Activated CD8-positive, alpha-beta memory T cell treated with anti-CD3 and anti-CD28 coated beads, Interleukin-2, amount 50 U/mL, for 4 hours (primary cell): ENCODE data around the gene CPN2.

Experiments
- DNase-seq: peaks from one replicate; pipeline ENCODE4 v3.0.0-alpha.2; 2020

Gene CPN2

GRCh38 chr3:194326192-194326967 lies 24.7 kb downstream of the CPN2 start:
- DNase-seq = no peak

DNA sequence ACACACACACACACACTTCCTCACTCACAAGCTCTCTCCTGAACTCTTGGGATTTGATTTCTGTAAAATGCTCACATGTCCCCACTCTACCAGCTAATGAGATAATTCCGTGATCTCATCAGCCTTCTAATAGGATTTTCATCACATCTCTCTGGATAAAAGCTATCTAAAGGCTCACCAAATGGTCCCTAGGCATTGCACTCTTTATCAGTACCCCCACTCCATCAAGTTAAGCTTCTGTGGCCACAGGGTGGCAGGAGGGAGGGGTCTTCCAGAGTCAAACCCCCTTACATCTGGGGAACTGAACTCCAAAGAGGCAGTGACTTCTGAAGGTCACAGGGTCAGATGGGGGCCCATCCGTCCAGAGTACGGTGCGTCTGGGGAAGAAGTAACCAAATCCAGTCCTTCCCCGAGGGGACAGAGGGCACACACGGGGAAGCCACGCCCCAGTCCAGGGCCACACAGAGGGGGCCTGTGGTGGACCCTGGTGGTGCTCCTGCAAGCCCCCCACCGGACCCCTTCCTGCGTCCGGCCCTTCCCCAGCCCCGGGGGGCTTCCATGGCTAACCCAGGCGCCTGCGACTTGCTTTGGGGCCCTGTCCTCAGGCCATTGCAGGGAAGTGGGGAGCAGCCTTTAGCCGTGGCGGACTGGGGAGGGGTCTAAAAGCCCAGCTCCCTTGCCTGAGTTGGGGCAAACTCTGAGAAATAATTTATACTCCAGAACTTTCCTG lies 25.5 kb downstream of the CPN2 start:
- no peak for DNase-seq

- no peak for DNase-seq
Measured at GRCh38 chr3:194324823-194325327, 26.3 kb downstream of the CPN2 start.

DNA sequence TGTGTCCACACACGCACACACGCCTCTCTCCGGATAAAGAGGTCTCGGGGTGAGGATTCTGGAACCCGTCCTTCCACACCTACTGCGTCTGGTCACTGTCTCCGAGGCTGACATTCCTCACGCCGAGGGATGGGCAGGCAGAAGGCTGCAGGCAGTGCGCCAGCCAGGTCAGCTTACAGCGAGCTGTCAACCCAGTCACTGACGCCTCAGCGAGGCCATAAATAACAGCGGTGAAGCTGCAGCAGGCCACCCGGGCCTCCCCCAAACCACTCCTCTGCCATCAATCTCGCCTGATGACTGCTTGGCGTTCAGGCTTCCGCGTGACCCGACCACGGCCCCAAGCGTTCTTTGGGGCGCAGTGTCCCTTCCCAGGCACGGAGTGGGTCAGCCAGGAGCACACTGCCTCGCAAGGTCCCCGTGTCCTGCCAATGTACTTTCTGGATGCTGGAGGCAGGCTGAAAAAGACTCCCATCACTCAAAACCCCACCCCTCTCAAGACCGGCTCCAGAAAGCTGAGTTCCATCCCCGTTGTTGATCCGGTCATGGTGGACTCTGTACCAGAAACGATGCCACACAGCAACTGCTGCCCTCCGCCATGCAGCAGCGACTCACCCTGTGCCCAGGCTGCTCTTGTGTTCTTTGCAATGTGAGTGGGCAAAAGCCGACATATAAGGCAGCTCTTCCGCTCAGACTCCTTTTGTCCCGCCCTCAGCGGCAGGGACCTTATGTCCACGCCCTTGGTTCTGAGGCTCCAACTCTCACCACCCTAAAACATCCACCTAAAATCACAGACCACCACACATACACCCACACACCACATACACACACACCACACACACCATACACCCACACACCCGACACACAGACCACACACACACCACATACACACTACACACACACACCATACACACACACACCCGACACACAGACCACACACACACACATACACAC lies 27.1 kb downstream of the CPN2 start:
- peak; percentile 26 for DNase-seq

DNA sequence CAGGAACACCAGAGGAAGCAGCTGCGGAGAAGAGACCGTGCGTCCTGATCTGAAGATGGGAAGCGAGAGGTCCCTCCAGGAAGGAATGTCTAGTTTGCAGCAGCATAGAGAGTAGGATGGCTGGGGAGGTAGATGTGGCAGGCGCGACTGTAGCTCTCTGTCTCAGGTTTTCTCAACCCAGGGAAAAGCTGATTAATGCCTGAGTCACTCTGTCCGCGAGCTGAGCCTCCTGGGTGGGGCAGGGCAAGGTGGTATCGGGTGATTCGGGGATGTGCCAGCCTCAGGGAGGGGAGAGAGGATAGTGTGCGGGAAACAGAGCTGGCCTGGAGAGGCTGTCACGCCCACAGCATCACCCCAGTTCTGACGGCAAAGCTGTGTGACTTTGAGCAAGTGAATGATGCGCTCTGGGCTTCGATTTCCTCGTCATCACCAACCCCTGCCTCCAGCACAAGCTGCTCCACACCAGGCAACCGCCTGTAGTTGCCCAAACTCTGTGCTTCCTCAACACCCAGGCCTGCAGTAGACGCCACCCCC lies 28.4 kb downstream of the CPN2 start:
- no peak for DNase-seq

GRCh38 chr3:194321693-194322640 lies 29.2 kb downstream of the CPN2 start:
- DNase-seq = no peak

DNA sequence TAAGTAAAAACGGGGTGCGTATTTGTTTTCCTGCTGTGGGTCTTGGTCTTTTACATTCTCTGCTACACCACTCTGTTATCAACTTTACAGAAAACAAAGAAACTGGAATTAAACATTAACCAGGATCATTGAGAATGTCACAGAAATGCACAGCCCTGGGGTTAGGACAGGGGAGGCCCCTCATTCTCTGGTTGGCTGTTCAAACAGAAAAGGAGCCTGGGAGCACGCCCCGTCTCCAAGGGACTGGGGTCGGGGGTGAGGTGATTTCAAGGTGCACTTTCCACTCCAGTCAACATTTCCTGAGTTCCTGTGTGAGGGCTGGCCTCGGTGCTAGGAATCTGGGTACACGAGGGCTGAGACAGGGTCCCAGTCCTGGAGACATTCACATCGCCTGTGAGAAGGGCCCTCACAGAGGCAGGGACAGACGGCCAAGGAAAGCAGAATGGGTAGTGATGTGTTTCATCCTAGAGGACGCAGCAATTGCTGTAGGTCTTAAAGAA lies 30.3 kb downstream of the CPN2 start:
- no peak for DNase-seq

- DNase-seq = no peak
Measured at GRCh38 chr3:194320100-194320499, 31.0 kb downstream of the CPN2 start.

DNA sequence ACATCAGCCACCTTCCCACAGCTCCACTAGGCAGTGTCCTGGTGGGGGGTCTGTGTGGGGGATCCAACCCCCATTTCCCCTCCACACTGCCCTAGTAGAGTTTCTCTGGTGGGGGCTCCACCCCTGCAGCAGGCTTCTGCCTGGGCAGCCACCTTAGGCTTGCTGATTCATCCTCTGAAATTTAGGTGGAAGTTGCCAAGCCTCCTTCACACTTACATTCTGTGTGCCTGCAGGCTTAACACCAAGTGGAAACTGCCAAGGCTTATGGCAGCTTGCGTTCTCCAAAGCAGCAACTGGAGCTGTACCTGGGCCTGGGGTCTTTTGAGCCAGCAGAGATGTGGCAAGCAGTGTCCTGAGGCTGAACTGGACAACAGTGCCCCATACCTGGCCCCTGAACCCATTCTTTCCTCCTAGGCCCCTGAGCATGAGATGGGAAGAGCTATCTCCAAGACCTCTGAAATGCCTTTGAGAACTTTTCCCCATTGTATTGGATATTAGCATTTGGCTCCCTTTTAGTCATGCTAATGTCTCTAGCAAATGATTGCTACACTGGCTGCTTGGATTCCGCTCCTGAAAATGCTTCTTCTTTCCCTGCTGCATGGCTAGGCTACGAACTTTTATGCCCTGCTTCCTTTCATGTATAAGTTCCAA lies 32.5 kb downstream of the CPN2 start:
- DNase-seq = no peak

- DNase-seq = no peak
Measured at GRCh38 chr3:194316918-194317317, 34.2 kb downstream of the CPN2 start.

GRCh38 chr3:194315965-194316361 lies 35.2 kb downstream of the CPN2 start:
- no peak for DNase-seq

DNA sequence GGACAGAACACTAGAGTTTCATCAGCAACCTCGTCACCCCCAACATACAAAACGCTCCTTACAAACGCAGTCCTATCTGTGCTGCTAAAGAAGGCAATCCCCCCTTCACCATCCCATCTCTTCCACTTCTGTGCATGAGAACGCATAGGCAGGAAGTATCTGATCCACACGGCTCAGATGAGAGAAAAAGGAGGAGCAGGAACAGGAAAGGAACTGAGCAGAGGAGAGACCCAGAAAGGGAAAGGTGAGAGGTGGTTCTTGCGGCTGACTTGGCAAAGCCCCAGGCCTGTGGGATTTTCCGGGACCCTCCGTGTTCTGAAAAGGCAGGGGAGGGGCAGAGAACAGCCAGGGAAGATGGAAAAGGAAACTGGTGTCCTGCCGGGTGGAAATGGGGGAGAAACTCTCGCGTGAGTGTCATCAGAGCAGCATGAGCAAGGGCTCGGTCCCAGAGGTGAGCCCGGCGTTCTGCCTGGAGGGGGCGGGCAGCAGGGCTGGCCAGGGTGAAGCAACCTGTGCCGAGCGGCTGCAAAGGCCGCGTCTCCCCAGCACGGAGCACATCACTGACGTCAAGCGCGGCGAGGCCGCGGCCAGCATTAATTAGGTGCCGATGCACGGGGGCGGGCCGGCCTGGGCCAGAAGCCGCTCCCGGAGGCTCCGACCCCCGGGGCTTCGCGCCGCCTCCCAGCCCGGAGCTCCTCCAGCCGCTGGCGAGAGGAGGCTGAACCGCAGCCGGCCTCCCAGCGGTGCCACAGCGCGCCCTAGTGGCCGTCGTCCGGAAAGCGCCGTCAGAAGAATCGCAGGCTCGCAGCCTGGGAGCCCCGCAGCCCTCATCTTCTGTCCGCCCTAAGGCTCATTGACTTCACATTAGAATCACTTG lies 35.8 kb downstream of the CPN2 start:
- peak; percentile 85 for DNase-seq

- no peak for DNase-seq
Measured at GRCh38 chr3:194314388-194315068, 36.6 kb downstream of the CPN2 start.

DNA sequence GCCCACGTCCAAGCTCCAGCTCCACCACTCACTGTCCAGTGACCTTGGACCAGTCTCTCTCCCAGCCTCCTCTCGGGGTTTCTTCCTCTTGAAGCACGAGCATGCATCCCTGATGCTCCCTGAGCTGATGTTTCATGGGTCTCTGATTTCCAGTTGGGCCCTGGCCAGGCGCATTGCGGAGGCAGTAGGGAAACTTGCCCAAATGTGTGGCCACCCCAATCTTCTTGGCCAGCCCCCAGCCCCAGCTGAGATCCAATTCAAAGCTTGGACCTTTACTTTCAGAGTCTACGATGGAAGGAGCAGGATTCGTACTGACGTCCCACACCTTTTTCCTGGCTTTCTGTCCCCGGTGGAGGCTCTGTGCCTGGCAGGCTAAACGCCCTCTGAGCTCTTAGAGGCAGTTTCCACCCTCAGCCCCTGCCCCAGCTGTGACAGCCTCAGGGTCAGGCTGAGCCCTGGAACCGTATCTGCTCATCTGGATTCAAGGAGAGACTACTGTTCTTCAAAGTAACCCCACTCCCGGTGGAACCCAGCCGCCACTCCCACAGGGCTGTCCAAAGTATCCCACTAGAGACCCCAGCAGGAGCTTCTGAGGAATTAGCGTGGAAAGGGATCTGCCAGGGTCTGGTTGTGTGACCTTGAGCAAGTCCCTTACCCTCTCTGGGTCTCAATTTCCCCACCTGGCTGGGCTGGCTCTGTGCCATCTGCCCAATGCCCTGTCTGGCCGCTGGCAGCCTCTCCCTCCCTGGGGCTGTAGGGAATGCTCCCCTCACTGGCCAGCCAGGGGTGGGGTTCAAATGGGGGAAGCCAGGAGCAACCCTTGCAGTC lies 37.4 kb downstream of the CPN2 start:
- DNase-seq = no peak

GRCh38 chr3:194312743-194313281 lies 38.3 kb downstream of the CPN2 start:
- DNase-seq = no peak

DNA sequence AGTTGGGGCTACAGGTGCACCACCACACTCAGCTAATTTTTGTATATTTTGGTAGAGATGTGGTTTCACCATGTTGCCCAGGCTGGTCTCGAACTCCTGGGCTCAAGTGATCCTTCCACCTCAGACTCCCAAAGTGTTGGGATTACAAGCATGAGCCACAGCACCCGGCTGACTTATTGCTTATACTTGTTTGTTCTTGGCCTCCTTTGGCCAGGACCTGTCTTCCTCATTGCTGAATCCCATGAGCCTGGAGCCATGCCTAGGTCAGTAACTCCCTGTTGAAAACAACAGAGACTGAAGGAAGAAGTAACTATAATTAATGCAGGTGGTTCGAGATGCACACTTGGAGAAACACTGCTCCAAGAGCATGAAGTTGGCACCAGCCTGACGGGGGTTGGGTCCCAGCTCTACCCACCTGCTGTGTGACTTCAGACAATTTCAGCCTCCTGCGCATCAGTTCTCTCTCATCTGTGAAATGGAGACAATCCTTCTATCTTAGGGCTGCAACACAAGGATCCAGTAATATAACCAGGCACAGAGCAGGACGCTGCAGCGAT lies 38.9 kb downstream of the CPN2 start:
- no peak for DNase-seq

GRCh38 chr3:194311000-194311399 lies 40.1 kb downstream of the CPN2 start:
- no peak for DNase-seq
